Panc1 (cell line): ENCODE measurements around the gene FSD2. TPM values are rescaled to one million over a fixed set of nuclear protein-coding genes. Genes with fewer than 3 reads are reported as not detected.

Experiments
- ATAC-seq: fragments of 200-7000 bp; cut with Tn5 transposase; 2 replicates; pipeline ENCODE4 v1.9.1; 2020; ENCODE audit warnings: mild to moderate bottlenecking, moderate library complexity
- BruUV-seq: library from RNA; stranded (reverse); fragments of 400-500 nt; replicated peaks from 2 replicates; lab custom pipeline; 2021; lab: Mats Ljungman, UMichigan
- CTCF ChIA-PET: fragments of 300-600 bp; sonication (Branson Sonifier 250); formaldehyde crosslinking; loops from one replicate; lab custom pipeline; 2022; ENCODE audit warnings: antibody characterized with exemption; lab: Charles Lee
- POLR2A ChIA-PET: fragments of 300-600 bp; sonication (Branson Sonifier 250); formaldehyde crosslinking; loops from one replicate; lab custom pipeline; 2022; ENCODE audit warnings: antibody characterized with exemption; lab: Charles Lee
- DNase-seq: peaks from one replicate; pipeline ENCODE4 v3.0.0-alpha.2; 2010; ENCODE audit warnings: low read depth, low spot score
- H3K27ac ChIP-seq: 2 replicates; pipeline ENCODE4 v1.5.1; 2011; ENCODE audit warnings: mild to moderate bottlenecking, low read length, inconsistent platforms
- H3K27me3 ChIP-seq: fragments of 200-500 bp; sonication (Bioruptor generic); 2 replicates; pipeline ENCODE4 v1.6.0; 2014; ENCODE audit warnings: low read length, inconsistent platforms; ENCODE audit not compliant: control insufficient read depth, insufficient read depth
- H3K36me3 ChIP-seq: fragments of 200-500 bp; sonication (Bioruptor generic); 2 replicates; pipeline ENCODE4 v1.5.1; 2014; ENCODE audit warnings: inconsistent platforms, mild to moderate bottlenecking, low read length, moderate library complexity; ENCODE audit not compliant: control insufficient read depth, insufficient read depth
- H3K4me1 ChIP-seq: 2 replicates; pipeline ENCODE4 v1.5.1; 2011; ENCODE audit warnings: inconsistent platforms, mild to moderate bottlenecking, low read length, moderate library complexity; ENCODE audit not compliant: control insufficient read depth, insufficient read depth
- H3K4me3 ChIP-seq, 2 experiments: 2 replicates each; pipeline ENCODE4 v1.5.1; 2011 to 2012; ENCODE audit warnings: low read depth in 2 of 2, low read length in 2 of 2, mild to moderate bottlenecking in 2 of 2, inconsistent platforms in 1 of 2, moderate library complexity in 1 of 2
- H3K9me3 ChIP-seq: fragments of 200-500 bp; sonication (Bioruptor generic); 2 replicates; pipeline ENCODE4 v1.5.1; 2014; ENCODE audit warnings: low read depth, mild to moderate bottlenecking, inconsistent platforms, low read length, moderate library complexity; ENCODE audit not compliant: control insufficient read depth, insufficient read depth
- CTCF ChIP-seq: fragments of 450-650 bp; IDR thresholded peaks from 2 replicates; pipeline ENCODE4 v1.5.1; 2017; ENCODE audit warnings: mild to moderate bottlenecking
- POLR2AphosphoS5 ChIP-seq: IDR thresholded peaks from 2 replicates; pipeline ENCODE4 v1.6.1; 2012; ENCODE audit warnings: mild to moderate bottlenecking, low read depth, low read length, moderate library complexity
- REST ChIP-seq, 2 experiments: IDR thresholded peaks; 2 replicates each; pipeline ENCODE4 v1.6.1; 2011 to 2012; ENCODE audit warnings: low read depth in 2 of 2, control low read depth in 1 of 2, low read length in 1 of 2, mild to moderate bottlenecking in 1 of 2, moderate library complexity in 1 of 2; ENCODE audit not compliant: insufficient read depth in 1 of 2
- SIN3A ChIP-seq: IDR thresholded peaks from 2 replicates; pipeline ENCODE4 v1.6.1; 2012; ENCODE audit warnings: low read depth, mild to moderate bottlenecking, low read length, moderate library complexity, borderline replicate concordance; ENCODE audit not compliant: insufficient read depth
- TCF7L2 ChIP-seq: IDR thresholded peaks from 2 replicates; pipeline ENCODE4 v1.6.1; 2011; ENCODE audit warnings: mild to moderate bottlenecking, low read depth, low read length, inconsistent platforms
- in situ Hi-C: cut with HindIII; loops from 2 replicates; pipeline ENCODE4 v1.10.0; 2016; ENCODE audit warnings: low sequenced_read_pairs, low pct_unique_long_range_greater_than_20kb
- intact Hi-C: fragments of 100-400 bp; cut with micrococcal nuclease; formaldehyde crosslinking; loops from one replicate; pipeline ENCODE4 v1.10.0; 2022; ENCODE audit not compliant: unreplicated experiment
- total RNA-seq: library from RNA; stranded (reverse); gene quantifications from one replicate; pipeline ENCODE4 v1.2.1, GENCODE V29; 2021; ENCODE audit not compliant: unreplicated experiment

FSD2 gene
- total RNA-seq, 1 experiment from 2014 or later, result not detected

GRCh38 chr15:82852941-82853561 lies 47.2 kb upstream of the FSD2 start:
- no peak for ATAC-seq
- no TSS peak for BruUV-seq
- POLR2A ChIA-PET, result no interaction called here
- Histone ChIP-seq H3K4me1 (no peaks in the 10 kb centered on the region), H3K27ac (no peak overlapping the region), H3K27me3 (no peaks in the 10 kb centered on the region), H3K36me3 (no peaks in the 10 kb centered on the region), H3K9me3 (no peaks in the 10 kb centered on the region), H3K4me3 (no peak overlapping the region)
- in situ Hi-C loops (no loop called here), intact Hi-C loops (no loop called here)
- no peak for TF ChIP-seq TCF7L2
- TF ChIP-seq SIN3A, result no peak
- TF ChIP-seq REST (IDR thresholded peaks at IDR 0.05; ENCODE audit: insufficient read depth in 1 of 2, low read depth in 2 of 2, low read length in 1 of 2), result no peak
- no peak for TF ChIP-seq CTCF
- TF ChIP-seq POLR2AphosphoS5, result no peak
- CTCF ChIA-PET, result no interaction called here
- DNase-seq, result no peak

- no peak overlapping the region for H3K27ac ChIP-seq
- no peaks in the 10 kb centered on the region for H3K4me1 ChIP-seq
- ChIA-PET CTCF (no interaction called here), POLR2A (no interaction called here)
- H3K27me3 ChIP-seq, result no peaks in the 10 kb centered on the region
- in situ Hi-C loops, result no loop called here
- BruUV-seq, result no TSS peak
- no peaks in the 10 kb centered on the region for H3K36me3 ChIP-seq
- ATAC-seq (no peak), DNase-seq (no peak)
- no peak overlapping the region for H3K4me3 ChIP-seq
- intact Hi-C loops, result loop anchor here (2.0 kb wide), 1 partner anchor 149 kb away; no protein-coding TSS in a partner anchor
- TF ChIP-seq TCF7L2 (no peak), POLR2AphosphoS5 (no peak), CTCF (no peak), REST (IDR thresholded peaks at IDR 0.05; ENCODE audit: insufficient read depth in 1 of 2, low read depth in 2 of 2, low read length in 1 of 2) (no peak), SIN3A (no peak)
- no peaks in the 10 kb centered on the region for H3K9me3 ChIP-seq
These were observed 46.2 kb upstream of the FSD2 start for GRCh38 chr15:82851981-82852511.
